NB4 (cell line): Measurements from ENCODE around the gene TSPAN18.

Experiments used
- DNase-seq: peaks from one replicate; pipeline ENCODE4 v3.0.0; 2010; ENCODE audit warnings: low read depth
- H3K4me3 ChIP-seq: one replicate; pipeline ENCODE4 v1.5.1; 2011; ENCODE audit warnings: mild to moderate bottlenecking, low read depth, low read length, moderate library complexity
- MYC ChIP-seq: IDR thresholded peaks from 2 replicates; pipeline ENCODE4 v1.6.1; 2011; ENCODE audit warnings: low read depth, low read length
- POLR2A ChIP-seq: IDR thresholded peaks from 2 replicates; pipeline ENCODE4 v1.6.1; 2011; ENCODE audit warnings: mild to moderate bottlenecking; ENCODE audit not compliant: insufficient read length; ENCODE audit errors: extremely low read depth
- TF ChIP-seq, protein P1 (sequence below): IDR thresholded peaks from one replicate; pipeline ENCODE4 v1.5.1; 2012; ENCODE audit warnings: low read depth, low read length
- TF ChIP-seq, protein P2 (sequence below): IDR thresholded peaks from 2 replicates; pipeline ENCODE4 v1.6.1; 2011; ENCODE audit warnings: low read depth, low read length

The TSPAN18 gene

DNA sequence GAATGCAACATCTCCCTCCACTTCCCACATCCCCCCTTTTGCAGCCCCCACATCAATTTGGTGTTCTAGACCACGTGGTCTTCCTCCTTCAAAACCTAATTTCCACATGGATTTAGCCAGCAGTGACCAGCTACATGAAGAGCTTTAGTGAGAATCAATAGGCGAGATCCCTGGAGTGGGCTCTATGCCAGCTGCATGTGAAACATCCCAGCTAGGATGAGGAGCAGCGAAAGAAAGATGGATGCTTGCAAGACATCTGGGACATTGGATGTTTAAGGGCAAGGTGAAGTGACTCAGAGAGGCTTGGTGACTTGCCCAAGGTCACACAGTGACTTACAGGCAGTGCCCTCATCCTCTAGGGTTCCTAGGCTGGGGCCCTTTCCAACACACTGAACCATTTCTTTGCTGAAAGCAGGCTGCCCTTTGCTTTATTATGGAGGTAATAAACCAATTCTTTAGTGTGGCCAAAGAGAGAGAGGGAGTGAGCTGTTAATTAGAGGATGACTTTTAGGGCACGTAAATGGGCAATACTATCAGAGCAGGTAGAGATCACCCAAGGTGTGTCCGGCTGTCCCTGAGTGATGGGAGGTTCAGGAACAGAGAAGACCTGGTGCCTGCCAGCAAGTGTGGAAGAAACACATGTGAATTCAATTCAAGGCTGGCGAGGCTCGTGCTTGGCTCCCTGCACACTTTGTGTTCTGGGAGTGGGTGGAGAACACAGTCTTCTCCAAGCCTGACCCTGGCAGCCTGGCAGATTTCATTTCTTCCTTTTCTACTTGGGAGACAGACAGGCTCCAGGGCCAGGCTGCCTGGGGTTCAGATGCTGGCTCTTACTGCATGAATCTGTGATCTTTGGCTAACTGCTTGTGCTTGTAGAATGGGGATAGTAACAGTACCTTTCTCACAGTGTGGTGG is 24.0 kb downstream of the TSPAN18 start:
- TF ChIP-seq, protein P1, sequence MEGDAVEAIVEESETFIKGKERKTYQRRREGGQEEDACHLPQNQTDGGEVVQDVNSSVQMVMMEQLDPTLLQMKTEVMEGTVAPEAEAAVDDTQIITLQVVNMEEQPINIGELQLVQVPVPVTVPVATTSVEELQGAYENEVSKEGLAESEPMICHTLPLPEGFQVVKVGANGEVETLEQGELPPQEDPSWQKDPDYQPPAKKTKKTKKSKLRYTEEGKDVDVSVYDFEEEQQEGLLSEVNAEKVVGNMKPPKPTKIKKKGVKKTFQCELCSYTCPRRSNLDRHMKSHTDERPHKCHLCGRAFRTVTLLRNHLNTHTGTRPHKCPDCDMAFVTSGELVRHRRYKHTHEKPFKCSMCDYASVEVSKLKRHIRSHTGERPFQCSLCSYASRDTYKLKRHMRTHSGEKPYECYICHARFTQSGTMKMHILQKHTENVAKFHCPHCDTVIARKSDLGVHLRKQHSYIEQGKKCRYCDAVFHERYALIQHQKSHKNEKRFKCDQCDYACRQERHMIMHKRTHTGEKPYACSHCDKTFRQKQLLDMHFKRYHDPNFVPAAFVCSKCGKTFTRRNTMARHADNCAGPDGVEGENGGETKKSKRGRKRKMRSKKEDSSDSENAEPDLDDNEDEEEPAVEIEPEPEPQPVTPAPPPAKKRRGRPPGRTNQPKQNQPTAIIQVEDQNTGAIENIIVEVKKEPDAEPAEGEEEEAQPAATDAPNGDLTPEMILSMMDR: no peak
- TF ChIP-seq MYC (no peak), POLR2A (no peak)
- TF ChIP-seq, protein P2, sequence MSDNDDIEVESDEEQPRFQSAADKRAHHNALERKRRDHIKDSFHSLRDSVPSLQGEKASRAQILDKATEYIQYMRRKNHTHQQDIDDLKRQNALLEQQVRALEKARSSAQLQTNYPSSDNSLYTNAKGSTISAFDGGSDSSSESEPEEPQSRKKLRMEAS: no peak
- no peak overlapping the region for H3K4me3 ChIP-seq
- no peak for DNase-seq

DNA sequence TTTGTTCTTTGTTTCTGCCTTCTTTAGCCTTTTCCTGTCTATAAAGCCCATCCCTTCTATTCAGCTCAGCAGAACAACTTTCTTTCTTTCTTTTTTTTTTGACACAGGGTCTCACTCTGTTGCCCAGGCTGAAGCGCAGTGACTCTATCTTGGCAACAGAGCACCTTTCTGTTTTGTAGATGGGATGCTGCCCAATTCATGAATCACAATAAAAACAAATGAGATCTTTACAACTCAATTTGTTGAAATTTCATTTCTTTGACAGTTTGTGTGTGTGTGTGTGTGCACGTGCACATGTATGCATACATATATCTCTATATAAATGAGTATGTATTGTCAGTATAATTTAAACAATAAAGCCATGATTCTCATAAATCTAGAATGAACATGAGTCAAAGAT is 25.5 kb downstream of the TSPAN18 start:
- no peak overlapping the region for H3K4me3 ChIP-seq
- no peak for DNase-seq
- TF ChIP-seq POLR2A (no peak), MYC (no peak)
- TF ChIP-seq, protein P2: no peak
- TF ChIP-seq, protein P1: no peak

DNA sequence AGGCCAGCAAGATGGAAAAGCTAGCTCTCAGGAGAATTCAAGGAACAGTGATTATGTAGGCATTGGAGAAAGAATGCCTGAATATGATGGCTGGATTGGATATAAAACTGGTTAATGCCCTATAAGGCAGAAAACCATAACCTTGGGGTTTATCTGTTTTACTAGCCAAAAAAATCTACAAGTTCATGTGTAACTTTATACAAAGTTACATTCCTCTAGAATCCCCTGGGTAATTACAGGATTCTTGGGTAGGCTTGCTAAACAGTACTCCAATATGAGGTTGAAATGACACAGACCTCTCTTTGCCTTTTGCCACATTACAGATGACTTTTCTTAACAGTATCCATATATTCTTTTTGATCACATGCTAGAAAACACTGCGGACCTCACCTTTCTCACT is 26.0 kb downstream of the TSPAN18 start:
- H3K4me3 ChIP-seq: no peak overlapping the region
- no peak for DNase-seq
- TF ChIP-seq, protein P2: no peak
- TF ChIP-seq POLR2A (no peak), MYC (no peak)
- TF ChIP-seq, protein P1: no peak

DNA sequence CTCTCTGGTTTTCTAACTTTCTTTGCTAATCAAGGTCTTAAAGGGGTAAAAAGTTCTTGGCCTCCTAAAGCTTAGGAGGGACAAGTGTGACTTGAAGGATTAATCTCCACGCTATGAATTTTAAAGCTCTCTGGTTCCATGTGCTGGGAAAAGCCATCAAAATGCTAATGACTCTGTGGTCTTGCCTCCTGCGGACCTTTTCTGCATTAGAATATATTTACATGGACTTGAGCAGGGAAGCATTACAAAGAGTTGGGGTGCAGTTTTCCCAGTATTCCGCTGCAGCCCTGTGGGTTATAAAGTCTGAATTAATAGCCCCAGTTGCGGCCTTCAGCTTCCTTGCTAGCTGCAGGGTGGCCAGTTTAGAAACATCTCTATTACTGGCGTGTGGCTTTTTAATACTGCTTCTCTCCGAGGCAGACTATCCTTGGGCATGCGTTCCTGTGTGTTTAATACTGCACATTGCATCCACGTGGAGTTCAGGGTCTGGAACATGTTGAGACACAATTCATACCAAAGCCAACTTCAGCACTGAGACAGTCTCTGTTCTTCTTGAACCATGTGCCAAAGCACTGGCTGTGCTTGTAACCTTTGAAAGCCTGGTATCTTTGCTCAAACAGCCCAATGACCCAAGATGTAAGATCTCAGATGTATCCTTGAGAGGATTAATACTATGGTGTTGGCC is 27.3 kb downstream of the TSPAN18 start:
- no peak for DNase-seq
- H3K4me3 ChIP-seq: no peak overlapping the region
- TF ChIP-seq, protein P2: no peak
- no peak for TF ChIP-seq POLR2A
- no peak for TF ChIP-seq MYC
- TF ChIP-seq, protein P1: no peak

DNA sequence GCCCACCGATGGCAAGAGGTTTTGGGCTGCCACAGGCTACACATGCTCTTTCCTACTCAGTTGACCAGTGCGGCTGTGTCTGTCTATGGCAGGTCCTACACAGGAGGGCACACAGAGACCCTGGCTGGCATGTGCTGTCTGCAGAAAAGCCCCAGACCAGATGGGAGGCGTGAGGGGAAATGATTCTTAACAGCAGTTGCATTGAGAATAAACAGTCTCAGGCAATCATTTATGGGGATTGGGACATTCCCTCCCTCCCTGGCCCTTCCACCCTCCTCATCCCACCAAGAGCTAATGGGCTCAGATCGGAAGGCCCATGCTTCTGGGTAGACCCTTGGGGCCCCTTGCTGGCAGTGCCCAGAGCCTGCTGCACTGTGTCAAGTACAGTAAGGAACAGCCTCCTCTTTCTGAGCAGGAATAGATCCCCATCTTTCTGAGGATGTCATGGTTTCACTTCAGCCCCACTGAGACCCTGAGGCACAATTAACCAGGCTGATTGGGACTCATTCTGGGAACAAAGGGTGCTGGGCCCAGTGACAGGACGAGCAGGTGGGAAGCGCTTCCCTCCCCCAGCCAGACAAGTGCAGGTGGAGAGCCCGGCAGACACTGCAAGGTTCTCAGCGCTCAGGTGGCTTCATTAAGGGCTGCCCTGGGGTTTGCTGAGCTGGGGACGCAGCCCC is 28.3 kb downstream of the TSPAN18 start:
- TF ChIP-seq, protein P1: no peak
- no peak for TF ChIP-seq MYC
- TF ChIP-seq, protein P2: no peak
- no peak for TF ChIP-seq POLR2A
- no peak overlapping the region for H3K4me3 ChIP-seq

More for the DNA sequence above, 28.3 kb downstream of the TSPAN18 start:
- DNase-seq: no peak
